NAMALWA (cell line): ENCODE data around the gene CMTM1.
"Not testable (repeated sequence)": the region's sequence is repeated elsewhere in the genome, so short reads cannot be mapped to it uniquely, and the experiment has no call there.

ENCODE experiments used
- DNase-seq: peaks from one replicate; pipeline ENCODE4 v3.0.0-alpha.2; 2015; ENCODE audit warnings: low spot score

The CMTM1 gene

DNA sequence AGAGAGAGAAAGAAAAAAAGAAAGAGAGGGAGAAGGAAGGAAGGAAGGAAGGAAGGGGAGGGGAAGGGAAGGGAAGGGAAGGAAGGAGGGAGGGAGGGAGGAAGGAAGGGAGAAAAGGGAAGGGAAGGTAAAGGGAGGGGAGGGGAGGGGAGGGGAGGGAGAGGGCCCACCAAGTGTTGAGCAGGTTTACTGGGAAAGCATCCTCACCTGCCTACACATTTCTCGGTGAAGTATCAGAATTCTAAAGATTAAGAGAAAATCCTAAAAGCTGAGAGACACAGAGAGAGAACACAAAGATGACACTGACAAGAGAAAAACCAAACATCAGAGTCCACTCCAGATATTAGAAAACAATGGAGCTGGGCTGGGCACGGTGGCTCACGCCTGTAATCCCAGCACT is 26.0 kb downstream of the CMTM1 start:
- no peak for DNase-seq

GRCh38 chr16:66592814-66593213 is 26.6 kb downstream of the CMTM1 start:
- no peak for DNase-seq

GRCh38 chr16:66594739-66595138 is 28.5 kb downstream of the CMTM1 start:
- no peak for DNase-seq

DNA sequence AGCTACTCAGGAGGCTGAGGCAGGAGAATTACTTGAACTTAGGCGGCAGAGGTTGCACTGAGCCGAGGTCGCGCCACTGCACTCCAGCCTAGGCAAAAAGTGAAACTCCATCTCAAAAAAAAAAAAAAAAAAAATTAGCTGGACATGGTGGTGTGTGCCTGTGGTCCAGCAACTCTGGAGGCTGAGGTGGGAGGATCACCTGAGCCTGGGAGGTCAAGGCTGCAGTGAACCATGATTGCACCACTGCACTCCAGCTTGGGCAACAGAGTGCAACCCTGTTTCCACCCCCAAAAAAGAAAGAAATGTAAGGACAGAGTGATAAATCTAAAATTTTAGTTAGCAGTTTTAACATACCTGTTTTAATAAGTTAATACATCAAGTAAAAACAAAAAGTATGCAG is 30.3 kb downstream of the CMTM1 start:
- not testable (repeated sequence) for DNase-seq

DNA sequence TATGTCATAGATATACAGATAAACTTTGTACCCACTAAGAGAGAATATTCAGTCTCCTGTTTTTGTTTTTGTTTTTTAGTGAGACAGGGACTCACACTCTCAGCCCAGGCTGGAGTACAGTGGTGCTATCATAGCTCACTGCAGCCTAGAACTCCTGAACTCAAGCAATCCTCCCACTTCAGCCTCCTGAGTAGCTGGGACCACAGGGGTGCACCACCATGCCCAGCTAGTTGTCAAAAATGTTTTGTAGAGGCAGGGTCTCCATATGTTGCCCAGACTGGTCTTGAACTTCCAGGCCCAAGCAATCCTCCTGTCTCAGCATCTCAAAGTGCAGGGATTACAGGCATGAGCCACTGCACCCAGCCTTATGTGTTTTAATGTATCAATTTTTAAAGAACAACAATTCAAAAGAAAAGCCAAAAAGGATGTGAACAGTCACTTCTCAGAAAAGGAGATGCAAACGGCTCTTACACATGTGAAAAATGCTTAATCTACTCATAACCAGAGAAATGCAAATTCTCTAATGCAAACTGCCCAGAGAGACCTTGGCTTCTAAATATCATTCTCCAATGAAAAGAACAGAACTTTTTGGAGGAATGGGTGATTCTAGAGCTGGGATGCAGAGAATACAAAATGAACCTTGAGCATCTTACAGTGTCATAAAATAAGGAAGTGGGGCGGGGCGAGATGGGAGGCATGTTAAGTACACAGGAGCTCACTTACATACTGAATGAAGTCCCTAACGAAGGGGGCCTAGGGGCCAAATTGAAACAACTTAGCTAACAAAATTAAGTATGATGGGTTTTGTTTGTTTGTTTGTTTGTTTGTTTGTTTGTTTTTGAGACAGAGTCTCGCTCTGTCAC is 31.0 kb downstream of the CMTM1 start:
- no peak for DNase-seq

- DNase-seq, result no peak
Measured at GRCh38 chr16:66598111-66598510, 31.9 kb downstream of the CMTM1 start.

DNA sequence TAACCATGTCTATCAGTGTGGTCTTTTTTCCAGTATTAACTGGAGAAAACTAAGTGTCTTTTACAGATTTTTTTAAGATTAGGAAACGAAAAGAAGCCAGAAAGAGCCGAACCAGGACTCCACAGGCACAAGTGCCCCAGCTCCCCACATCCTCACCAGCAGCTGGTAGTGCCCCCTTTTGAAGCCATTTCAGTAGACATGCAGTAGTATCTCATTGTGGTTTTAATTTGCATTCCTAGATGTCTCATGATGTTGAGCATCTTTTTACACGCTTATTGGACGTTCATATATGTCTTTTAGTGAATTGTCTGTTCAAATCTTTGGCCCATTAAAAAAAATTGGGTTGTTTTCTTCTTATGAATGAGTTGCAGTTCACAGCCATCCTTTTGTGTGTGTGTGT is 33.5 kb downstream of the CMTM1 start:
- DNase-seq, result peak; percentile 17

DNA sequence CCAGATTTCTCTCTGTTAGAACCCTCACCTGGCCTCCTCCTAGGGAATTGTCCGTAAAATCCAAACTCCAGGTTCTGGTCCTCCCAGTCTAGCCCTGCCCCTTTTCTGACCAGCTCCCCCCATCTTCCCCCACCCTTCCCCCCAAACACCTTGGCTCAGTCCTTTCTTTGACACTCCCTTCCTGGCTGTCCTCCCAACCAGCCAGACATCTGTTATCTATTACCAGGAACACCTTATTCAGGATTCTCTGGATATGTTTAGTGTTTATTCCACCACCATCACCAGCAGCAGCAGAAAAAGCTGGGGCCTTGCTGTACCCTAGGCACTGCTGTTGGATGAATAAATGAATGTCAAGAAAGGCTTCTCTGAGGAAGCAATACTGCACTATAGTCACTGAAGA is 34.2 kb downstream of the CMTM1 start:
- DNase-seq, result no peak

- DNase-seq, result no peak
Measured at GRCh38 chr16:66601471-66601870, 35.2 kb downstream of the CMTM1 start.

GRCh38 chr16:66603537-66604375 is 37.5 kb downstream of the CMTM1 start:
- DNase-seq, result peak; percentile 52

GRCh38 chr16:66604376-66605176 is 38.3 kb downstream of the CMTM1 start, which contains the start of gene CMTM3:
CMTM3 (plus strand) TSS chr16:66604704; CDS start chr16:66604806, 102 bp downstream.
- DNase-seq, result peak; percentile 58

DNA sequence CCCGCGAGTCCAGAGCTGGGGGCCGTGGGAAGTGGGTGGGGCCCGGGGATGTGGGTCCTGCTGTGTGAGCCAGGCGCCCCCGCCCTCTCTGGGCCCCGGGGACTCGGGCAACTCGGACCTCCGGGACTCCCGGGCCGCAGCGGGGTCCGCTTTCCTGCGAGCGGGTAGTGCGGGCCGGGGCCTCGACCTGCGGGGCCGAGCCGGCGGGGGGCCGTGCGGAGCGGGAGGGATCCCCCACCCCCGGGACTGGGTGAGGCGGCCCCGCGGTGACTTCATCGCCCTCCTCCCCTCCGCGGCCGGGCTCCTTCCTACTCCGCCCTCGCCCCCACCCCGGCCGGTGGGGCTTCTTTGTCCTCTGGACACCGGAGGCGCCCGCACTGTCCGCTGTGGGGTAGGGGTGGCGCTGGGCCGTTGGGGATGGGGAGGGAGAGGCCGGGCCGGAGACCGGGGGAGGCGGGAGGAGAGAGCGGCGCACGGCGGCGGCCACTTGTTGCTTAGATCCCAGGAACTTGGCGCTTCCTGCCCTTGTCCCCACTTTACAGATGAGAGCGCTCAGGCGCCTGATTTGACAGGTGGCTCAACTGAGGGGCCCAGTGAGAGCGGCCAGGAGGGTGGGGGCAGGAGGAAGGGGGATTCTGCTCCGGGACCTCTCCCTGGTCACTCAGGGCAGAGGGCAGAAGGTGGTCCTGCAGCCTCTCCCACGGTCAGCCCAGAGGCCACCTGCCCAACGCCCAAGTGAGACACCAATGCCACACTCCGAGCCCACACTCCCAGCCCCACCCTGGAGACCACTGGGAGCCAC is 39.1 kb downstream of the CMTM1 start:
- no peak for DNase-seq

DNA sequence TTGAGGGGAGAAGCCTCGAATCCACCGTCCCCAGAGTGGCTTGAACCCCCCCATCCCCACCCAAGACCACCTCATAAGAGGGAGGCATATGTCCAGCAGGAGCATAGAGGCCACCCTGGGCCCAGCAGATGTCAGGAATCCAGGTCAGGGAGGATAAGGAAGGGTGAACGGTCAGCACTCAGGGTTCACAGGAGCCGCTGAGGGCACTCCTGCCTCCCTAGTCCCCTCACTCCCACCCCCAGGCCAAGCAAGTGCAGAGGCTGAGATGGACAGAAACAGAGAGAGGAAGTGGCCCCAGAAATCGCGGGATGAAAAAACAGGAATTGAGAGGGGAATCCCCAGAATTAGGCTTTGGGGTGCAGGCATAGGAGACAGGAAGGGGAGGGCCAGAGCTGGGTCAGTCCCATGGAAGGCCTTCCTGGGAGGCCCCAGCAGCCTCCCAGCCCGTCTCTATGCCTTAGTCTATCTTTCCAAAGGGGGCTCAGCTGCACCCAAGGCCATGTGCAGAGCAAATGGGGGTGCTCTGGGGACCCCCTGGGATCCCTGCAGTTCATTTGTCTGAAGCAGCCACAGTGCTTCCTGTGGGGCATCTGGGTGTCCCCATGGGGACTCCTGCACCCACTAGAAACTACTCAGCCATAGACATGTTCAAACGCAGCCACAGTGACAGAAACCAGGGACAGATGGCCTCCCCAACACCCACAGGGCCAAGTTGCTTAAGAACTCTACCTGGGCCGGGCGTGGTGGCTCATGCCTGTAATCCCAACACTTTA is 39.9 kb downstream of the CMTM1 start:
- DNase-seq, result peak; percentile 75

- peak; percentile 88 for DNase-seq
Measured at GRCh38 chr16:66608241-66609138, 42.3 kb downstream of the CMTM1 start.

DNA sequence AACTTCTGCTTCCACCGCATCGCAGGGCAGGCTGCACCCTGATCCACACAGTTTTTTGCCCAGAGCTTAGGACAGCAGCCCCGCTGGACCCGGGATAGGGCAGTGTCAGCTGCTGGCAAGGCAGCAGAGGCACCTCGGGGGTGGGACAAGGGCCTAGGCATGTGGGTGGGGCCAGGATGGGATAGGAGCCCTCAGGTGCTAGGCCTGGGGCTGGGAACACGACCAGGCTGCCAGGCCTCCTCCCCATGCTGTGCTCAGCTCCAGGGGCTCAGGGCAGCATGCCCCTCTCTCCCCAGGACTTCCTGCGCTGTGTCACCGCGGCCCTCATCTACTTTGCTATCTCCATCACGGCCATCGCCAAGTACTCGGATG is 42.9 kb downstream of the CMTM1 start:
- no peak for DNase-seq

DNA sequence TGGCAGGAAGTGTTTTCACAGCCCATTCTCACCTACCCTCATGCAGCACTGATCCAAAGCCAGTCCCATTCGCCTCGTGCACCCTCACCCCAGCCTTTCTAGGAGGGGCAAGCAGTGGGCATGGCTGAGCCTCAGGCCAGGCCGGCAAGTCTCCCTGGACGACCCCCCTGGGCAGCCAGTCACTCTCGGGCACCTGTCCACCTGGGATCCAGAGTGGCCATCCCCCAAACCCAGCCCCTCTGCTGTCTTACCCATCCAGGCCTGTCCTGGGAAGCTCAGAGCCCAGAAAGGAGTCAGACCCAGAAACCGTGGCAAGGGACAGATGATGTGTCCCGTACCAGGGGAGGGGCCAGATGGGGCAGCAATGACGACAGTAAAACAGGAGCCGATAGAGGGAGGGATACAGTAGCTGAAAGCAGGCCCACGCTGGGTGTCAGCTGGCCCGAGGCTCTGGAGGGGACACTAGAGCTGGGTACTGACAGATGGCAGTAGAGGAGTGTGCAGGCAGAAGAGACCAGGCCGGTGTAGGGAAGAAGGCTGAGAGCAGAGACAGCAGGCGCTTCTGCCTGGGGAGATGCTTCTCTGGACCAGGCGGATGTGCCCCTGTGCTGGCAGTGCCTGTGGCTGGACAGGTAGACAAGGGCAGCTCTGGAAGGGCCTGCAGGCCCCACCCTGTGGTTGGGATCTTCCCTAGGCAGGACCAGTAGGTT is 44.0 kb downstream of the CMTM1 start:
- no peak for DNase-seq

DNA sequence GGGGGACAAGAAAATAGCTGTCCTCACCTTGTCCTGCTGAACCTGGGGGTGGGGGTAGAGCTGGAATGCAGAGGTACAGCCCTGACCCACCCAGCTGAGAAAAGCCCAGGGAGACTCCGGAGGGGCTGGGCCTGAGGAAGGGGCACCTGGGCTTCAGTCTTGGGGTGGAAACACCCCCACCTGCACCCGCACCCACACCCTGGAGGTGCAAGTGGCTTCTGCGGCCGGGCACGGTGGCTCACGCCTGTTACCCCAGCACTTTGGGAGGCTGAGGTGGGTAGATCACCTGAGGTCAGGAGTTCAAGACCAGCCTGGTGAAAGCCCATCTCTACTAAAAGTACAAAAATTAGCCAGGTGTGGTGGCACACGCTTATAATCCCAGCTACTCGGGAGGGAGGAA is 45.7 kb downstream of the CMTM1 start:
- DNase-seq, result not testable (repeated sequence)

DNA sequence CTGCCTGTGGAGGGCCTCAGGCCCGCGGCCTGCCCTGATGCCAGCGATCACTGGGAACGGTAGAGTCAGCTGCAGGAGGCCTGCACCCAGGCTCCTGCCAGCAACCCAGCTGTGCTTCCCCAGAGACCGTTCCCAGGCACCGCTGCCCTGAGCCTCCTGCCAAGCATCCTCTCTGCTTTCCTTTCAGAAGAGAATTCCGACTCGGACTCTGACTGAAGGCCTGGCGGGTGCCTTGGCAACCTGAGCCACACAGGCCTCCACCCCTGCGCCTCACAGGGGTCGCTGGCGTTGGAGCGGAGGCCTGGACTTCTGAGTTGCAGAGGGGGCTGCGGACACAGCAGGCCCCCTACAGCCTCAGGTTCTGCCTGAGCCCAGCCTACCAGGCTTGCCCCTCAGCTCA is 46.2 kb downstream of the CMTM1 start:
- DNase-seq, result no peak
